ENCODE measurements around the gene SOX21.

- TF ChIP-seq, protein P1, sequence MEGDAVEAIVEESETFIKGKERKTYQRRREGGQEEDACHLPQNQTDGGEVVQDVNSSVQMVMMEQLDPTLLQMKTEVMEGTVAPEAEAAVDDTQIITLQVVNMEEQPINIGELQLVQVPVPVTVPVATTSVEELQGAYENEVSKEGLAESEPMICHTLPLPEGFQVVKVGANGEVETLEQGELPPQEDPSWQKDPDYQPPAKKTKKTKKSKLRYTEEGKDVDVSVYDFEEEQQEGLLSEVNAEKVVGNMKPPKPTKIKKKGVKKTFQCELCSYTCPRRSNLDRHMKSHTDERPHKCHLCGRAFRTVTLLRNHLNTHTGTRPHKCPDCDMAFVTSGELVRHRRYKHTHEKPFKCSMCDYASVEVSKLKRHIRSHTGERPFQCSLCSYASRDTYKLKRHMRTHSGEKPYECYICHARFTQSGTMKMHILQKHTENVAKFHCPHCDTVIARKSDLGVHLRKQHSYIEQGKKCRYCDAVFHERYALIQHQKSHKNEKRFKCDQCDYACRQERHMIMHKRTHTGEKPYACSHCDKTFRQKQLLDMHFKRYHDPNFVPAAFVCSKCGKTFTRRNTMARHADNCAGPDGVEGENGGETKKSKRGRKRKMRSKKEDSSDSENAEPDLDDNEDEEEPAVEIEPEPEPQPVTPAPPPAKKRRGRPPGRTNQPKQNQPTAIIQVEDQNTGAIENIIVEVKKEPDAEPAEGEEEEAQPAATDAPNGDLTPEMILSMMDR (conservative IDR thresholded peaks at IDR 0.05; ENCODE audit: low read depth in 2 of 2): no peak
- TF ChIP-seq EZH2phosphoT487 (IDR thresholded peaks at IDR 0.05; ENCODE audit: unreplicated experiment) (no peak), EZH2 (IDR thresholded peaks at IDR 0.05; ENCODE audit: low read depth, unreplicated experiment) (no peak), CREB1 (CRISPR knock-in tag; IDR thresholded peaks at IDR 0.05; ENCODE audit: low read depth) (no peak), POLR2AphosphoS5 (IDR thresholded peaks at IDR 0.05; ENCODE audit: low read depth) (no peak)
- TF ChIP-seq, protein P2, sequence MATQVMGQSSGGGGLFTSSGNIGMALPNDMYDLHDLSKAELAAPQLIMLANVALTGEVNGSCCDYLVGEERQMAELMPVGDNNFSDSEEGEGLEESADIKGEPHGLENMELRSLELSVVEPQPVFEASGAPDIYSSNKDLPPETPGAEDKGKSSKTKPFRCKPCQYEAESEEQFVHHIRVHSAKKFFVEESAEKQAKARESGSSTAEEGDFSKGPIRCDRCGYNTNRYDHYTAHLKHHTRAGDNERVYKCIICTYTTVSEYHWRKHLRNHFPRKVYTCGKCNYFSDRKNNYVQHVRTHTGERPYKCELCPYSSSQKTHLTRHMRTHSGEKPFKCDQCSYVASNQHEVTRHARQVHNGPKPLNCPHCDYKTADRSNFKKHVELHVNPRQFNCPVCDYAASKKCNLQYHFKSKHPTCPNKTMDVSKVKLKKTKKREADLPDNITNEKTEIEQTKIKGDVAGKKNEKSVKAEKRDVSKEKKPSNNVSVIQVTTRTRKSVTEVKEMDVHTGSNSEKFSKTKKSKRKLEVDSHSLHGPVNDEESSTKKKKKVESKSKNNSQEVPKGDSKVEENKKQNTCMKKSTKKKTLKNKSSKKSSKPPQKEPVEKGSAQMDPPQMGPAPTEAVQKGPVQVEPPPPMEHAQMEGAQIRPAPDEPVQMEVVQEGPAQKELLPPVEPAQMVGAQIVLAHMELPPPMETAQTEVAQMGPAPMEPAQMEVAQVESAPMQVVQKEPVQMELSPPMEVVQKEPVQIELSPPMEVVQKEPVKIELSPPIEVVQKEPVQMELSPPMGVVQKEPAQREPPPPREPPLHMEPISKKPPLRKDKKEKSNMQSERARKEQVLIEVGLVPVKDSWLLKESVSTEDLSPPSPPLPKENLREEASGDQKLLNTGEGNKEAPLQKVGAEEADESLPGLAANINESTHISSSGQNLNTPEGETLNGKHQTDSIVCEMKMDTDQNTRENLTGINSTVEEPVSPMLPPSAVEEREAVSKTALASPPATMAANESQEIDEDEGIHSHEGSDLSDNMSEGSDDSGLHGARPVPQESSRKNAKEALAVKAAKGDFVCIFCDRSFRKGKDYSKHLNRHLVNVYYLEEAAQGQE (IDR thresholded peaks at IDR 0.05; ENCODE audit: unreplicated experiment): no peak
These were observed 26.9 kb upstream of the SOX21 start for GRCh38 chr13:94739235-94739634.

Data from GM23338 (cell line).